H7 (cell line): ENCODE data around the gene USP48. TPM values are rescaled to one million over a fixed set of nuclear protein-coding genes. Genes with fewer than 3 reads are reported as not detected.

Experiments used
- DNase-seq: peaks from one replicate; pipeline ENCODE4 v3.0.0; 2012
- H3K27me3 ChIP-seq: 2 replicates; pipeline ENCODE4 v1.6.0; 2011; ENCODE audit warnings: mild to moderate bottlenecking, low read length; ENCODE audit not compliant: control insufficient read depth, insufficient read depth
- H3K36me3 ChIP-seq: replicated peaks from 2 replicates; pipeline ENCODE4 v1.5.1; 2011; ENCODE audit warnings: low read length; ENCODE audit not compliant: control insufficient read depth, insufficient read depth
- H3K4me3 ChIP-seq: 2 replicates; pipeline ENCODE4 v1.5.1; 2011; ENCODE audit warnings: low read depth, mild to moderate bottlenecking, control low read depth, low read length, moderate library complexity; ENCODE audit not compliant: insufficient read depth
- total RNA-seq: library from RNA; depleted of rRNA; stranded (reverse); fragments of >200 nt; shearing (Covaris generic); gene quantifications from 2 replicates; pipeline ENCODE4 v1.2.3, GENCODE V29; 2014

USP48 gene
- total RNA-seq, 1 experiment from 2014 or later: 37.1 TPM

- peaks cover 21% of the 10 kb centered on the region for H3K27me3 ChIP-seq
- H3K36me3 ChIP-seq: no peaks in the 10 kb centered on the region
- H3K4me3 ChIP-seq: peak overlapping the region; percentile 81
- peak; percentile 58 for DNase-seq
These were observed 112.7 kb downstream of the USP48 start for GRCh38 chr1:21670059-21670881.

DNA sequence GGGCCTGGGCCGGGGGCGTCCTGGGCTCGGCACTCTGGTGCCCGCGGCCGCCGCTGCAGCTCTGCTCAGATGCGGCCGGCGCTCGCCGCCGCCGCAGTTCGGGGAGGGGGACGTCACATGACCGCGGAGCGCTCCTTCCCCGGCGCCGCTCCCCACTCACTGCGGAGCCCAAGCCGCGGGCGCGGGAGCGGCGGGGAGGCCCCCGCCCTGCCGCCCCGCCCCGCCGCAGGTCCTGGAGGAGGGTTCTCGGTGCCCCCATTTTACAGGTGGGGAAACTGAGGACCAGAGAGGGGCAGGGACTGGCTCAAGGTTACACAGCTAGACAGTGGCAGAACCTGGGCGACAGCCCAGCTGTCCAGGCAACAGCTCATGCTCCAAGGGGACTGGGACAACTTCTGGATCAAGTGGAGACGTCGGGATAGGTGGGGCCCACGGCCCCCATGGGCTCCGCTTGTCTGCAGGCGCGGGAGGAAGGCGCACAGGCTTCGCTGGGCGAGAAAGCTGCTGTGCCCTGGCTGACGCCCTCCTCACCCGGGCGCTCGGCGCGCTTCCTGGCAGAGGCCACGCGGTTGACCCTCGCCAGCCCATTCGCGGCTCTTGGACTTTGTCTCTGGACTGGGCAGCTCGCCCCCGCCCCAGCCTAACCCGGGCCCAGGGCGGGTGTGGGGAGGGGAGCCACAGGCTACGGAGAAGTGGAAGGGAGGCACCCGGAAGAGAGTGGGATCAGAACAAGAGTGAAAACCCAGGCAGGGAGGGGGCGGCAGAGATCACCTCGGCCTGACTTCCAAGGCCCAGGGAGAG is 113.5 kb downstream of the USP48 start, which contains the start of gene RAP1GAP:
Gene RAP1GAP, minus strand, starts transcription at position 100 of the 801 bp plus-strand sequence. CDS start 49,325 bp downstream, outside the sequence.
- no peaks in the 10 kb centered on the region for H3K36me3 ChIP-seq
- peaks cover 21% of the 10 kb centered on the region for H3K27me3 ChIP-seq
- peak within 1 kb of the TSS; percentile 81 for H3K4me3 ChIP-seq
- DNase-seq: peak; percentile 94

DNA sequence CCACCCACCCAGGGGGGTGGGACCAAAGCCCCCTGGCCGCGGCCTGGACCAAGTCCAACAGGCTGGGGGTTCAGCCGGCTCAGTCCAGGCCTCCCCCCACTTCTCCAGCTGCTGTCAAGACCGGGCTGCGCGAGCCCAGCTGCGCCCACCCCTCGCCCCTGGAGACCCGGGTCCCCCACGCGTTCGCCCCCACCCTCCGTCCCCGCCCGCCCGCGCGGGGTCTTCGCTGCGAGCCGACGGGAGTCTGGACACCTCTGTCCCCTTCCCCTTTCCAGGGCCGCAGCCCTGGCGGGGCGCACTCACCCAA is 114.0 kb downstream of the USP48 start:
- DNase-seq: no peak
- peaks cover 21% of the 10 kb centered on the region for H3K27me3 ChIP-seq
- peak overlapping the region; percentile 81 for H3K4me3 ChIP-seq
- no peaks in the 10 kb centered on the region for H3K36me3 ChIP-seq

DNA sequence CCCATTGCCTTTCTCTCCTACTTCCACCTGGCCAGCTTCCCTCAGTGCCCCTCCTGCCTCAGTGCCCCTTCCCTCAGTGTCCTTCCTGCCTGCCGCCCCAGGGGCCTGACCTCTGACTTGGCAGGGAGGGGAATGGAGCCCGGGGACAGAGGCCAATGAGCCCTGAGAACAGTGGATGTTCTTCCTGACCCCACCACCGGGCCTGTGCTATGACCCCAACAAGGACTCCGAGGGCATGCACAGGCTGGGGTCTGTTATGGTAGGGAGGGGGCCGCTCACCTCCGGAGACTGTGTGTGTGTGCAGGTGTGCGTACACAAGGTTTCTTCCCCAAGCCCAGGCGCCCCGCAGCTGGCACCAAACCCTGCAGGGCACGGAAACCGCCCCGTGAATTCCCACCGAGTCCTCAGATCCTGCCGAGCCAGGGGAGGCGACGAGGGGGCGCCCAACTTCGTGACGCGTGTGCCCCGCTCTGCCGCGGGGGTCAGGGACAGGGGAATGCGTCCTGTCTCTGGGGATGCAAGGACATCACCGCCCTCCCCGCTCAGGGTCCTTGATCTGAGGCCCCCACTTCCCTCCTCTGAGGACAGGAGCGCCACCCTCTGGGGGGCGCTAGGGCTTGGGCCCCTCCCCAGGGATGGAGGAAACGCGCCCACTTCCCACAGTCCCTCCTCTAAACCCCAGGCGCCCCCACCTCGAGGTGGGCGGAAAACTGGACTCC is 114.6 kb downstream of the USP48 start:
- Histone ChIP-seq H3K4me3 (peak overlapping the region; percentile 81), H3K36me3 (no peaks in the 10 kb centered on the region), H3K27me3 (peaks cover 21% of the 10 kb centered on the region)
- peak; percentile 79 for DNase-seq

DNA sequence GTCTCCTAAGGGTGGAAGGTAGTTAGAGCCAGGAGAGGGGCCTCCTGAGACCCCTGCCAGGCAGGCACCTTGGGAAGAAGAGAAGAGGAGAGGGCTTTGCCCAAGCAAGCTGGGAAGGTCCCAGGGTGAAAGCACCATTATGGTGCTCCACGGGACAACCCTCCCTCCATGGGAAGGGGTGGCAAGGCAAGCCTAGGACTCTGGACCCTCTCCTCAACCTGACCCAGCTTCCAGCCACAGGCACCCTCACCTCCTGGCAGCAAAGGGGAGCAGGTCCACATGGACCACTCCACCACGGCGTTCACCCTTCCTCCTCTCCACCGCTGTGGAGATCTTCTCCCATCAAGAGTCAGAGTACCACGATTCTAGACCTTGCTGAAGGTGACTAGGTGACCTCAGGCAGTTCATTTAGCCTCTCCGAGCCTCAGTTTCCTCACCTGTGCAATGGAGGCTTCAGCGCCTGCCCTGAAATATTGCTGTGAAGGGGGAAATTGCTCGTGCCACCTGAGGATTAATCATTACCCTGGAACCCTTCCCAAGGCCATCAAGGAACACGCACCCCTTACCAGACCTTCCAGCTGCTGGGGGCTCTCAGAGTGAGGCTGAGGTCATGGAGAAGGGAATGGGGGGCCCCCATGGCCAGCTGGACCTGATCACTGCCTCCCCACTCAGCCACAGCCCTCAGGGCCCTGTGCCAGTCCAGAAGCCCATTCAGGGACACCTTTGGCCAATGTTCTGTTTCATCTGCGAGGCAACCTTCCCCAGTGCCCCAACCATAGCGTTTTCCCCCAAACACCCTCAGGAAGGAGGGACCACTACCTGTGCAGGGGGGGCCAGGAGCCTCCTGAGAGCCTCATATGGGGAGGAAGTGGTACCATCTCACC is 115.4 kb downstream of the USP48 start:
- H3K4me3 ChIP-seq: no peak overlapping the region; the same call in 1 of the 2 replicates
- peaks cover 21% of the 10 kb centered on the region for H3K27me3 ChIP-seq

DNA sequence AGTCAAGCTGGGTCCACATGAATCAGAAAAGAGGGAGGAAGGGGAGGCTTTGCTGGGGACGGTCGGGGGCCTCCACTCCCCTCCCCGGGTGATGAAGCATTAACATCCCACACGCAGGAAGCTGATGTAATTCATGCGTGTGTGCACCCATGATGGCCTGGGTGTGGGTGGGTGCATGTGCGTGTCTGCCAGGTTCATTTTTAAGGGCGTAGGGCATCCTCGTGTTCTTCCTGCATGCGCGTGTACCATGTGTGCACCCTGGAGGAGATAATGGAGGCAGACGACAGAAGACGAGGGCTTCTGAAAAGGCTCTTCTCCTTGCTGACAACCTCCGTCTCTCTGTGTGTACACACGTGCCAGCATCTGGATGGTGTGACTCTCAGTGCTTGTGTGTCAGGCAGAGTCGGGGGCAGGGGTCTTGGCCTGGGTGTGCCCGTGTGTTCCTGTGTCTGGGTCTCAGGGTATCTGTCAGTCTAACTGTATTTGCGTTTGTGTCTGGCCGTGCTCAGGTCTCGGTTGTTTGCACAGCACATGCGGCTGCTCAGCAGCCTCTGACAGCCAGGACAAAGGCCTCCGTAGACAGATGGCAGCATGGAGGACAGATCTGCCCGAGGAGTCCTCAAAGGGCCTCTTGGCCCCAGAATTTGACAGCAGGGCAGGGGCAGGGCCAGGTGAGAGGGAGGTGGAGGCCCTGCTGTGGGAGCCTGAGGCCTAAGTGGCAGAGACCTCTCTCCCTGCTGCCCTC is 116.2 kb downstream of the USP48 start:
- no peak overlapping the region for H3K4me3 ChIP-seq
- H3K36me3 ChIP-seq: no peaks in the 10 kb centered on the region
- DNase-seq: no peak
- peaks cover 21% of the 10 kb centered on the region for H3K27me3 ChIP-seq

More for the DNA sequence above, 115.4 kb downstream of the USP48 start:
- no peak for DNase-seq
- H3K36me3 ChIP-seq: no peaks in the 10 kb centered on the region

DNA sequence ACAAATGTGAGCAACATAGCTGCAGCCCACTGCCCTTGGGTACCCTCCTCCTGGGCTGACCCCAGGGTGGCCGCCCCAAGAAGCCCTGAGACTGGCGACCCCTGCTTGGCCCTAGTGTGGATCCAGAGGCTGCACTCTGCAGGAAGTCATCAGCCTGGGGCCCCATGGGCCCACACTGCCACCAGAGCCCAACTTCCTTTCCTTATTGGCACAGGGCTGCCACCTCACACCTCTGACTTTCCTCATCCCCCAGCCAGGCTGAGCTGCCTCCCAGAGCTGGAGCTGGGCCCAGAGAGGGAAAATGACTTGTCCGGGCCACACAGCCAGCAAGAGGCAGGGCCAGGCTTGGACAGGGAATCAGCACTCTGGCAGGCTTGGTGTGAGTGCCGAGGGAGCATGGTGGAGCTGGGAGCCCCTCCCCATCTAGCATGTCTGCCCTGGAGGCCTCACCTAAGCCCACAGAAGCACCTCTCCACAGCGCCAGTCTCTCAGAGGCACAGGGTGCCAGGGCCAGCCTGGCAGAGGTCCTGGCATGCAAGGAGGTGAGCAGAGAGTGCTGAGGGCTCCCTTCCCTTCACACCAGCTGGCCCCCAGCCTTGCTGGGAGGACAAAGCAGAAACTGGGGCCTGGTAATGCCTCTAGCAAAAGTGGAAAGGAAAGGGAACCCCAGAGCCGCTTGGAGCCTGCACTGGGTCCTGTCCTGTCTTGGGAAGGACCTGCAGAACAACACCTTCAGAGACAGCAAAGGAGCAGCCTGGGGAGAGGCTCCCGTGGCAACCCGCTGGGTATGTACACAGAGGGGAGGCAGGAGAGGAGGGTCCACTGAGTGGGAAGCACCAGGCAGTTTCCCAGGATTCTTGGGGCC is 117.0 kb downstream of the USP48 start:
- Histone ChIP-seq H3K27me3 (peaks cover 21% of the 10 kb centered on the region), H3K4me3 (no peak overlapping the region), H3K36me3 (no peaks in the 10 kb centered on the region)
- DNase-seq: peak; percentile 39

GRCh38 chr1:21664806-21665588 is 118.0 kb downstream of the USP48 start:
- H3K36me3 ChIP-seq: no peaks in the 10 kb centered on the region
- peaks cover 22% of the 10 kb centered on the region for H3K27me3 ChIP-seq
- peak; percentile 15 for DNase-seq
- no peak overlapping the region for H3K4me3 ChIP-seq

DNA sequence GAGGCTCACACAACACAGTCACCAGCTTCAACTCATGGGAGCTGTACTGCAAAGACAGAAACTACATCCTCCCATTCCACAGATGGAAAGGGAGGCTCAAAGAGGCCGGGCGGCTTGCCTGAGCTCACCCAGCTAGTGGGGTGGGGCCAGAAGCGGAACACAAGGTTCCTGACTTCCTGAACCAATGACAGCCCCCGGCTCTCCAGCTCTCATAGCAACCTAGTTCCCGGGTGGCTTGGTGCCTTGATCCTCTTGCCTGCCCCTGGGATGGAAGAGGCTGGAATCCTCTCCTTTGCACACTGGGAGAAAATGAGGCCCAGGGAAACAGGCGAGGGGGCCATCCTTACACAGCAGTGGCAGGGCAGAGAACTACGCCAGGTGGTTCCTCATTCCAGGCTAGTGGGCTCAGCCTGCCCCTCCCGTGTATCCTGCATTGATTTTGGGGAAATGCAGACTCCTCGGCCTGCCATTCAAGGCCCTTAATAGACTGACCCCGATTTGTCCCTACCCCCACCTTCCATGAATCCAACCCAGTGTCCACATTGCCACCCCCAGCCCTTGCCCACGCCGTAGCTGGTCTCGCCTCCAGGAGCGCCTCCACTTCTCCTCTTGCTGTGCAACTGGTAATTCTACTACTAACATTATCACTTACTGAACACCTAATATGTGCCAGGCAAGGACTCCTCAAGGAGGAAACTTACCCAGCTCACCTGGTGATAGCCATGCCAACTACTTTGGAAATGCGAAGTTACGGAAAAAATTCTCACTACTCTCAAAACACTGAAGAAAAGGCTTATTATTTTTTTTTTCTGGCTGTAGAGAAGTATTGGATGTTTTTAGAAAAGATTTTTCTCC is 118.8 kb downstream of the USP48 start:
- peaks cover 25% of the 10 kb centered on the region for H3K27me3 ChIP-seq
- H3K4me3 ChIP-seq: no peak overlapping the region
- DNase-seq: peak; percentile 75
- no peaks in the 10 kb centered on the region for H3K36me3 ChIP-seq

GRCh38 chr1:21663248-21663950 is 119.5 kb downstream of the USP48 start:
- peak; percentile 72 for DNase-seq
- Histone ChIP-seq H3K27me3 (peaks cover 18% of the 10 kb centered on the region), H3K36me3 (no peaks in the 10 kb centered on the region), H3K4me3 (no peak overlapping the region)
